DOHH2 (cell line): ENCODE data around the gene CEP112.

Source experiments
- H3F3A ChIP-seq: fragments of 200-600 bp; sonication (generic), shearing (Covaris generic); 2 replicates; pipeline ENCODE4 v1.6.0; 2016; ENCODE audit warnings: antibody characterized with exemption, mild to moderate bottlenecking; ENCODE audit not compliant: control insufficient read depth, insufficient read depth
- H3K27ac ChIP-seq: fragments of 200-600 bp; sonication (generic); 2 replicates; pipeline ENCODE4 v1.5.1; 2014; ENCODE audit warnings: low read depth, mild to moderate bottlenecking, low read length, moderate library complexity
- H3K27me3 ChIP-seq: fragments of 200-600 bp; sonication (generic); 2 replicates; pipeline ENCODE4 v1.6.1; 2014; ENCODE audit warnings: mild to moderate bottlenecking, low read length, mixed read lengths; ENCODE audit not compliant: control insufficient read depth
- H3K36me3 ChIP-seq: fragments of 200-600 bp; sonication (generic); 2 replicates; pipeline ENCODE4 v1.6.1; 2014; ENCODE audit warnings: mild to moderate bottlenecking, low read length, moderate library complexity, mixed read lengths; ENCODE audit not compliant: control insufficient read depth
- H3K4me1 ChIP-seq: fragments of 200-600 bp; sonication (generic); 2 replicates; pipeline ENCODE4 v1.6.1; 2014; ENCODE audit warnings: mild to moderate bottlenecking, low read length, mixed read lengths; ENCODE audit not compliant: control insufficient read depth
- H3K4me2 ChIP-seq: fragments of 200-600 bp; sonication (generic); 2 replicates; pipeline ENCODE4 v1.6.0; 2014; ENCODE audit warnings: mild to moderate bottlenecking, low read length, moderate library complexity
- H3K4me3 ChIP-seq: fragments of 200-600 bp; sonication (generic); 2 replicates; pipeline ENCODE4 v1.5.1; 2014; ENCODE audit warnings: mild to moderate bottlenecking, low read length, mixed read lengths
- H3K79me2 ChIP-seq: fragments of 200-600 bp; sonication (generic); 2 replicates; pipeline ENCODE4 v1.6.1; 2014; ENCODE audit warnings: mild to moderate bottlenecking, low read length, mixed read lengths; ENCODE audit not compliant: control insufficient read depth
- H3K9me2 ChIP-seq: fragments of 200-600 bp; sonication (generic); replicated peaks from 2 replicates; pipeline ENCODE4 v1.6.1; 2014; ENCODE audit warnings: mild to moderate bottlenecking, low read length, mixed read lengths; ENCODE audit not compliant: control insufficient read depth
- H3K9me3 ChIP-seq: fragments of 200-600 bp; sonication (generic); 2 replicates; pipeline ENCODE4 v1.6.1; 2014; ENCODE audit warnings: antibody characterized with exemption, low read length, mixed read lengths; ENCODE audit not compliant: control insufficient read depth, insufficient read depth
- H4K20me1 ChIP-seq: fragments of 200-600 bp; sonication (generic); 2 replicates; pipeline ENCODE4 v1.6.0; 2014; ENCODE audit warnings: low read depth, mild to moderate bottlenecking, antibody characterized with exemption, low read length, moderate library complexity; ENCODE audit not compliant: control insufficient read depth, insufficient read depth
- EZH2phosphoT487 ChIP-seq: fragments of 200-600 bp; sonication (generic); IDR thresholded peaks from 2 replicates; pipeline ENCODE4 v1.6.1; 2017; ENCODE audit warnings: borderline replicate concordance, mild to moderate bottlenecking, antibody characterized with exemption, low read length, moderate library complexity, mixed read lengths
- TF ChIP-seq, protein P1 (sequence below): fragments of 200-600 bp; sonication (generic); IDR thresholded peaks from one replicate; pipeline ENCODE4 v1.5.1; 2014; ENCODE audit warnings: antibody characterized with exemption, mild to moderate bottlenecking, low read depth, low read length; ENCODE audit not compliant: poor library complexity, severe bottlenecking

CEP112 gene

GRCh38 chr17:65956814-65957213 lies 235.1 kb downstream of the CEP112 start:
- TF ChIP-seq EZH2phosphoT487: no peak
- TF ChIP-seq, protein P1, sequence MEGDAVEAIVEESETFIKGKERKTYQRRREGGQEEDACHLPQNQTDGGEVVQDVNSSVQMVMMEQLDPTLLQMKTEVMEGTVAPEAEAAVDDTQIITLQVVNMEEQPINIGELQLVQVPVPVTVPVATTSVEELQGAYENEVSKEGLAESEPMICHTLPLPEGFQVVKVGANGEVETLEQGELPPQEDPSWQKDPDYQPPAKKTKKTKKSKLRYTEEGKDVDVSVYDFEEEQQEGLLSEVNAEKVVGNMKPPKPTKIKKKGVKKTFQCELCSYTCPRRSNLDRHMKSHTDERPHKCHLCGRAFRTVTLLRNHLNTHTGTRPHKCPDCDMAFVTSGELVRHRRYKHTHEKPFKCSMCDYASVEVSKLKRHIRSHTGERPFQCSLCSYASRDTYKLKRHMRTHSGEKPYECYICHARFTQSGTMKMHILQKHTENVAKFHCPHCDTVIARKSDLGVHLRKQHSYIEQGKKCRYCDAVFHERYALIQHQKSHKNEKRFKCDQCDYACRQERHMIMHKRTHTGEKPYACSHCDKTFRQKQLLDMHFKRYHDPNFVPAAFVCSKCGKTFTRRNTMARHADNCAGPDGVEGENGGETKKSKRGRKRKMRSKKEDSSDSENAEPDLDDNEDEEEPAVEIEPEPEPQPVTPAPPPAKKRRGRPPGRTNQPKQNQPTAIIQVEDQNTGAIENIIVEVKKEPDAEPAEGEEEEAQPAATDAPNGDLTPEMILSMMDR: no peak
- no peaks in the 10 kb centered on the region for H3K36me3 ChIP-seq
- no peaks in the 10 kb centered on the region for H3K79me2 ChIP-seq
- no peaks in the 10 kb centered on the region for H3K4me1 ChIP-seq
- no peaks in the 10 kb centered on the region for H3K27me3 ChIP-seq
- H3K27ac ChIP-seq: no peak overlapping the region
- H4K20me1 ChIP-seq: no peaks in the 10 kb centered on the region
- no peak overlapping the region for H3K4me3 ChIP-seq
- no peaks in the 10 kb centered on the region for H3K9me2 ChIP-seq
- H3K9me3 ChIP-seq: peaks cover 10% of the 10 kb centered on the region
- no peak overlapping the region for H3K4me2 ChIP-seq
- no peaks in the 10 kb centered on the region for H3F3A ChIP-seq

DNA sequence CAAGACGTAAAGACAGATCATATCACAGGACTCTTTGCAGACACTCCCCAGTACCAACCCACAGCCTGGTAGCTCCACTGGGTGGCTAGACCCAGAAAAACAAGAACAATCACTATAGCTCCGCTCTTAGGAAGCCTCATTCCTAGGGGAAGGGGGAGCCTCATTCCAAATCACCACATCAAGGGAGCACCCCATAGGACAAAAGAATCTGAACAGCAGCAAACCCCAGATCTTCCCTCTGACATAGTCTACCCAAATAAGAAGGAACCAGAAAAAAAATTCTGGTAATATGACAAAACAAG lies 237.8 kb downstream of the CEP112 start:
- Histone ChIP-seq H3F3A (no peaks in the 10 kb centered on the region), H3K36me3 (no peaks in the 10 kb centered on the region), H3K4me3 (no peak overlapping the region), H3K4me2 (no peak overlapping the region), H3K79me2 (no peaks in the 10 kb centered on the region), H3K27me3 (no peaks in the 10 kb centered on the region), H4K20me1 (no peaks in the 10 kb centered on the region), H3K9me3 (peaks cover 10% of the 10 kb centered on the region), H3K4me1 (no peaks in the 10 kb centered on the region), H3K9me2 (no peaks in the 10 kb centered on the region), H3K27ac (no peak overlapping the region)
- TF ChIP-seq EZH2phosphoT487: no peak
- TF ChIP-seq, protein P1: no peak

DNA sequence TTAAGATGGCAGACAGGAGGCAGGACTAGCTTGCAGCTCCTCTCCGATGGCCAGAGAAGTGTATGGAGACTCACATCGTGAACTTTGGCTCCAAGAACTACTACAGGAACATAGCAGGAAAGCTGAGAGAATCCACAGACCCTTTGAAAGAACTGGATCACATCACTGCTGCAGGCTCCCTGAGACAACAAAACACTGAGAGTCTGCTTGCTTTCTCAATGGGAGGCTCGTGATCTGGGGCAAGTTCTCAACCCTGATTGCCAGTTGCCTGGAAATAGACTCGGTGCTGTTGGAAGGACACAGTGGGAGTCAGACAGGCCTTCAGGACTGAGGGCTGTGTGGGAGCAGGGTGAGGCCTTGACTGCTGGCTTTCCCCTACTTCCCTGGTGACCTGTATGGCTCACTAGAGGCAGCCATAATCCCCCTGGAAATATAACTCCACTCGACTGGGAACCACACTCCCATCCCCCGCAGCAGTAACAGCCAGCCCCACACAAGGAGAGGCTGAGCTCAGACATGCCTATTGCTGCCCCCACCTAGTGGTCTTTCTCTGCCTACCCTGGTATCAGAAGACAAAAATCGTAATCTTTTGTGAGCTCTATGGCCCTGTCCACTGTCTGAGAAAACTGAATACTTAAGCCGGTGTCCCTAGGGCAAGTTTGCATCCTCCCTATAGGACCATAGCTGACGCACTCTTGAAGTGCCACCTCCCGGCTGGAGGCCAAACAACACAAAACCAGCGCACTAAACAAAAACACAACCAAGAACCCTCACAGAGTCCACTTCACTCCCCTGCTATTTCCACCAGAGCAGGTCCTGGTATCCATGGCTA lies 238.4 kb downstream of the CEP112 start:
- H3K36me3 ChIP-seq: no peaks in the 10 kb centered on the region
- TF ChIP-seq EZH2phosphoT487: no peak
- H3K9me3 ChIP-seq: peaks cover 4% of the 10 kb centered on the region
- no peak overlapping the region for H3K4me3 ChIP-seq
- H3K27ac ChIP-seq: no peak overlapping the region
- no peaks in the 10 kb centered on the region for H3F3A ChIP-seq
- no peaks in the 10 kb centered on the region for H4K20me1 ChIP-seq
- H3K4me2 ChIP-seq: no peak overlapping the region
- no peaks in the 10 kb centered on the region for H3K27me3 ChIP-seq
- H3K4me1 ChIP-seq: no peaks in the 10 kb centered on the region
- H3K79me2 ChIP-seq: no peaks in the 10 kb centered on the region
- H3K9me2 ChIP-seq: no peaks in the 10 kb centered on the region

DNA sequence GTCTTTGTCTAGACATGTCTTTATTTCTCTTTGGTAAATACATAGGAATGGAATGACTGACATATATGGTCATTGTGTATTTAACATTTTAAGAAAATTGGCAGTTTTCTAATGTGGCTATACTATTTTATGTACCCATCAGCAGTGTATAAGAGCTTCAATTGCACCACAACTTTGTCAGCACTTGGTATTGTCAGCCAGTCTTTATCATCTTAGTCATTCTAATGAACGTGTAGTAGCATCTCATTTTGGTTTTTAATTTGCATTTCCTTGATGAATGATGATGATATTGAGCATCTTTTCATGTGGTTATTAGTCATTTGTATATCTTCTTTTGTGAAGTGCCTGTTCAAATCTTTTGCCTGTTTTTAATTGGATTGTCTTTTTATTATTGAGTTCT lies 239.3 kb downstream of the CEP112 start:
- no peak for TF ChIP-seq EZH2phosphoT487
- TF ChIP-seq, protein P1: no peak
- Histone ChIP-seq H3K27me3 (no peaks in the 10 kb centered on the region), H3K79me2 (no peaks in the 10 kb centered on the region), H3K9me2 (no peaks in the 10 kb centered on the region), H3F3A (no peaks in the 10 kb centered on the region), H3K4me3 (no peak overlapping the region), H3K36me3 (no peaks in the 10 kb centered on the region), H3K4me2 (no peak overlapping the region), H3K27ac (no peak overlapping the region), H3K4me1 (no peaks in the 10 kb centered on the region), H4K20me1 (no peaks in the 10 kb centered on the region), H3K9me3 (no peaks in the 10 kb centered on the region; the same call in 1 of the 2 replicates)
